ENCODE results near the gene TIMM9. TPM values are rescaled to one million over a fixed set of nuclear protein-coding genes. Genes with fewer than 3 reads are reported as not detected.

Gene TIMM9
- total RNA-seq = 20.8 and 36.6 TPM in 2 replicates

GRCh38 chr14:58427281-58428117 lies at the start of gene TIMM9, which contains the start of gene KIAA0586:
TSS of gene TIMM9 (minus strand) at chr14:58427531. CDS start at chr14:58411945, 15,586 bp downstream.
TSS of gene KIAA0586 (plus strand) at chr14:58427719. CDS start at chr14:58428265, 546 bp downstream.

GRCh38 chr14:58395812-58396788 lies 31.2 kb downstream of the TIMM9 start, which contains the start of gene TOMM20L:
TSS of gene TOMM20L (plus strand) at chr14:58395930. CDS start at chr14:58395958, 28 bp downstream.

Other genes starting within 250 kb of the TIMM9 start
- 41.3 and 53.8 TPM in 2 replicates for gene ACTR10, start 227.4 kb downstream of the TIMM9 start, total RNA-seq
- 168 and 266 TPM in 2 replicates for gene PSMA3, start 182.7 kb downstream of the TIMM9 start, total RNA-seq
- 5.5 and 9.7 TPM in 2 replicates for gene ARID4A, start 129.0 kb downstream of the TIMM9 start, total RNA-seq
- not detected in 2 replicates for gene TOMM20L, start 31.6 kb downstream of the TIMM9 start, total RNA-seq
- 16.2 and 23.9 TPM in 2 replicates for gene KIAA0586, start 188 bp upstream of the TIMM9 start, total RNA-seq
- gene DACT1, start 210.4 kb upstream of the TIMM9 start, total RNA-seq = 0.32 and 0.46 TPM in 2 replicates

Measured in epithelial cell of umbilical artery (primary cell).